Transverse colon (tissue), 4 donors: ENCODE measurements around the gene BRME1. TPM values are rescaled to one million over a fixed set of nuclear protein-coding genes. Genes with fewer than 3 reads are reported as not detected.

ENCODE experiments used
- DNase-seq: peaks from one replicate; pipeline ENCODE4 v3.0.0-alpha.2; 2019
- H3K27ac ChIP-seq, 4 donors: fragments of 200-600 bp; sonication (generic); 2 replicates each; pipeline ENCODE4 v1.5.1; 2016 to 2018; ENCODE audit warnings: inconsistent platforms in 4 of 4
- H3K27me3 ChIP-seq: fragments of 200-600 bp; sonication (generic); 2 replicates; pipeline ENCODE4 v1.5.1; 2017; ENCODE audit warnings: inconsistent platforms
- H3K36me3 ChIP-seq, 4 donors: fragments of 200-600 bp; sonication (generic); 2 replicates each; pipeline ENCODE4 v1.5.1; 2017 to 2019; ENCODE audit warnings: inconsistent platforms in 4 of 4
- H3K4me1 ChIP-seq, 4 donors: fragments of 200-600 bp; sonication (generic); 2 replicates each; pipeline ENCODE4 v1.5.1; 2017 to 2020; ENCODE audit warnings: inconsistent platforms in 4 of 4
- H3K4me3 ChIP-seq, 4 donors: fragments of 200-600 bp; sonication (generic); 1 replicate in 1 of 4; 2 replicates in 3 of 4; pipeline versions ENCODE4 v1.5.1 to v1.6.1; 2017 to 2019; ENCODE audit warnings: inconsistent platforms in 4 of 4
- H3K9me3 ChIP-seq, 2 donors: fragments of 200-600 bp; sonication (generic); 2 replicates each; pipeline ENCODE4 v1.5.1; 2017 to 2019; ENCODE audit warnings: inconsistent platforms in 2 of 2
- CTCF ChIP-seq, 5 experiments: fragments of 200-600 bp in 3 of 5; fragments of 450-650 bp in 2 of 5; sonication (generic) in 3 of 5; IDR thresholded peaks; 1 replicate in 2 of 5; 2 replicates in 3 of 5; pipeline ENCODE4 v1.5.1; 2016 to 2017; ENCODE audit warnings: antibody characterized with exemption in 5 of 5, inconsistent platforms in 3 of 5, mild to moderate bottlenecking in 2 of 5, moderate library complexity in 1 of 5
- EP300 ChIP-seq: sonication (generic); formaldehyde crosslinking; IDR thresholded peaks from one replicate; pipeline ENCODE4 v1.6.1; 2017; ENCODE audit warnings: antibody characterized with exemption, low read depth
- POLR2A ChIP-seq: fragments of 450-650 bp; IDR thresholded peaks from one replicate; pipeline ENCODE4 v1.6.1; 2016; ENCODE audit warnings: antibody characterized with exemption, mild to moderate bottlenecking, moderate library complexity
- POLR2AphosphoS5 ChIP-seq, 3 donors: sonication (generic); formaldehyde crosslinking; IDR thresholded peaks; one replicate each; pipeline ENCODE4 v1.6.1; 2016; ENCODE audit warnings: antibody characterized with exemption in 3 of 3
- WGBS, 2 donors: methylation state at CpG; one replicate each; pipeline ENCODE4 v1.1.5; 2018; ENCODE audit warnings: low coverage in 1 of 2; 5-methylcytosine and 5-hydroxymethylcytosine counted together
- in situ Hi-C, 4 donors: fragments of 200-750 bp; cut with MboI; loops; one replicate each; pipeline versions ENCODE4 v1.15.0 to v1.15.1; 2017; ENCODE audit warnings: low sequenced_read_pairs in 3 of 4, low pct_ligation_motif_present in 1 of 4, low pct_unique_long_range_greater_than_20kb in 1 of 4
- intact Hi-C: fragments of 100-400 bp; cut with DNase I; formaldehyde crosslinking; loops from one replicate; pipeline ENCODE4 v1.15.1; 2023; ENCODE audit warnings: low total_unique reads
- total RNA-seq, 4 donors: library from RNA; depleted of rRNA; stranded (reverse); fragments of >200 nt; gene quantifications; one replicate each; pipeline ENCODE4 v1.1.0, GENCODE V29; 2016

Gene BRME1
- total RNA-seq, 4 donors from 2014 or later, result 5.2 to 102 (median 6.7) TPM

- Histone ChIP-seq H3K4me3 (no peak overlapping the region), H3K27me3 (no peaks in the 10 kb centered on the region), H3K36me3 (no peaks in the 10 kb centered on the region), H3K4me1 (peaks cover 14 to 54% (median 38%) of the 10 kb centered on the region in 4 donors), H3K9me3 (no peaks in the 10 kb centered on the region), H3K27ac (peak overlapping the region; percentile 72 to 85 (median 84))
- no peak for TF ChIP-seq POLR2AphosphoS5 (IDR thresholded peaks at IDR 0.05)
- peak; percentile 63 for DNase-seq
- 27% methylated on average over 17 of the region's 17 CpGs; no CpG with 5 or more reads in 1 of the 2 donors for WGBS, 2 donors
- intact Hi-C loops, result loop anchor here (2.0 kb wide), 1 partner anchor 193 kb away; no protein-coding TSS in a partner anchor
- in situ Hi-C loops, result loop anchor here in 2 of 4 donors (10.0 to 25.0 kb wide), 2 partner anchors 173 to 180 kb away; partner anchors contain the start of genes MISP3 (in 1 of the 2) and PALM3 (in 1 of the 2)
Measured at GRCh38 chr19:13881692-13882418, 24.1 kb downstream of the BRME1 start.

DNA sequence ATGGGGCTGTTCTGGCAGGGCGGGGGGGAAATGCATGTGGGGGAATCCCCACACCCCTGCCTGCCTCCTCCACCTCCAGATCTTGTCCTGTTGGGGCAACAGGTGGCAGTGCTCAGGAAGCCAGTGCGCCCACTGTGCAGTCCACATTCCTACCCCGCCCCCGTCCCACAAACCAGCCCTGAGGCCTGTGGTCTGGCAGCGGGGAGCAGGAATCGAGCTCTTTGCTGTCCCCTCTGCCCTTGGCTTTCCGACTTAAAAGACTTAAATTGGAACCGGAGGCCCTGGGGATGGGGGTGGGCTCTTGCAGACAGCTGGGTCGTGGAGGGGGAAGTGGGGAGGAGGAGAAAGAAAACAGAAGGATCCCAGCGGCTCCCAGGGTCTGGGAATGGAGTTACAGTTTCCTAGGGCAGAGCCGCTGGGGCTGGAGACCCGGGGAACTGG lies 24.6 kb downstream of the BRME1 start:
- in situ Hi-C loops (loop anchor here in 2 of 4 donors (10.0 to 25.0 kb wide), 2 partner anchors 174 to 181 kb away; partner anchors contain the start of genes MISP3 (in 1 of the 2) and PALM3 (in 1 of the 2)), intact Hi-C loops (loop anchor here (2.0 kb wide), 1 partner anchor 194 kb away; no protein-coding TSS in a partner anchor)
- Histone ChIP-seq H3K9me3 (no peaks in the 10 kb centered on the region), H3K4me1 (peaks cover 14 to 49% (median 37%) of the 10 kb centered on the region in 4 donors), H3K27ac (peak overlapping the region; percentile 72 to 85 (median 84)), H3K36me3 (no peaks in the 10 kb centered on the region), H3K4me3 (no peak overlapping the region), H3K27me3 (no peaks in the 10 kb centered on the region)
- no peak for TF ChIP-seq POLR2A
- no peak for TF ChIP-seq EP300
- TF ChIP-seq POLR2AphosphoS5 (IDR thresholded peaks at IDR 0.05), result no peak
- TF ChIP-seq CTCF (IDR thresholded peaks at IDR 0.05), result no peak
- no peak for DNase-seq
- WGBS, 2 donors, result 45 to 50% methylated on average over 2 to 12 of the region's 12 CpGs

- Histone ChIP-seq H3K36me3 (no peaks in the 10 kb centered on the region), H3K4me1 (peaks cover 14 to 41% (median 35%) of the 10 kb centered on the region in 4 donors), H3K9me3 (no peaks in the 10 kb centered on the region), H3K27ac (peak overlapping the region; percentile 72 to 85 (median 84)), H3K27me3 (no peaks in the 10 kb centered on the region), H3K4me3 (peak overlapping the region in 2 of 4 donors; percentile 18 to 26)
- intact Hi-C loops, result loop anchor here (2.0 kb wide), 1 partner anchor 194 kb away; no protein-coding TSS in a partner anchor
- in situ Hi-C loops, result loop anchor here in 2 of 4 donors (10.0 to 25.0 kb wide), 2 partner anchors 174 to 182 kb away; partner anchors contain the start of genes MISP3 (in 1 of the 2) and PALM3 (in 1 of the 2)
- DNase-seq, result peak; percentile 99
- 6 to 30% methylated on average over 2 to 31 of the region's 34 CpGs for WGBS, 2 donors
- TF ChIP-seq CTCF (IDR thresholded peaks at IDR 0.05), result peak; percentile 97 to 100 (median 98)
- TF ChIP-seq POLR2AphosphoS5 (IDR thresholded peaks at IDR 0.05), result peak; percentile 4 to 66 (median 59)
- TF ChIP-seq EP300, result peak; percentile 18
- TF ChIP-seq POLR2A, result no peak
Measured at GRCh38 chr19:13880059-13881043, 25.6 kb downstream of the BRME1 start.

- Histone ChIP-seq H3K27me3 (no peaks in the 10 kb centered on the region), H3K4me1 (peaks cover 10 to 39% (median 33%) of the 10 kb centered on the region in 4 donors), H3K27ac (no peak overlapping the region), H3K36me3 (no peaks in the 10 kb centered on the region), H3K9me3 (no peaks in the 10 kb centered on the region), H3K4me3 (no peak overlapping the region)
- TF ChIP-seq POLR2A, result no peak
- no peak for TF ChIP-seq EP300
- no peak for TF ChIP-seq POLR2AphosphoS5 (IDR thresholded peaks at IDR 0.05)
- no peak for TF ChIP-seq CTCF (IDR thresholded peaks at IDR 0.05)
- 92% methylated on average over 27 of the region's 27 CpGs; no CpG with 5 or more reads in 1 of the 2 donors for WGBS, 2 donors
- intact Hi-C loops (no loop called here), in situ Hi-C loops (loop anchor here (10.0 to 25.0 kb wide), 3 partner anchors 185 to 197 kb away; partner anchors contain the start of genes MISP3 (in 3 of the 4) and PALM3 (in 2 of the 4))
- DNase-seq, result no peak
Measured at GRCh38 chr19:13877303-13877702, 28.6 kb downstream of the BRME1 start.
